Measurements from ENCODE around the gene AP1M2.
"Not testable (repeated sequence)": the region's sequence is repeated elsewhere in the genome, so short reads cannot be mapped to it uniquely, and the experiment has no call there.

The AP1M2 gene

GRCh38 chr19:10560154-10560553 is 27.0 kb downstream of the AP1M2 start:
- DNase-seq: no peak

DNA sequence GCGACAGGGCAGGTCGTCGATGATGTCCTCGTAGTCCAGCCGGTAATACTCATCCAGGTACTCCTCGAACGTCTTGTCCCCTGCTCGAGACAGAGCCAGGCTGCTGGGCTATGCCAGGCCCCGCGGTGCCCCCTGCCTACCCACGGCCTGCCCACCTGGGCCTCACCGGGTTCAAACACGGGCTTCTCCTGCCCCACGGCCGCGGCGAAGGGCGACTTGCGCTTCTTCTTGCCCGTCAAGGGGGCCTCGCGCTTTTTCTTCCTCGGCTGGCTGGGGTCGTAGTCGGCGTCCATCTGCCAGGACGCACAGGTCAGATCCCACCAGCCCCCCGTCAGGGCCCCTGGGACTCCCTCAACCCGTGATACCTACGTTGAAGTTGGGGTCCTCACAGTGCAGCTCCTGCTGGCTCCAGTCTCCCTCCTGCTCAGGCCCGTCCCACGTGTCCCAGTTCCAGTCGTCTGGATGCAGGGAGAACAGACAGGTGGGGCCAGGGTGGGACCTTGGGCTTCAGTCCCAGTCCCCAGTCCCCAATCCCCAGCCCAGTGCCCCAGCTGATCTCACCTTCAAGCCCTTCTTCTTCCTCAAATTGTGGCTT is 29.4 kb downstream of the AP1M2 start:
- DNase-seq: no peak

GRCh38 chr19:10555610-10555973 is 31.5 kb downstream of the AP1M2 start:
- DNase-seq: no peak

DNA sequence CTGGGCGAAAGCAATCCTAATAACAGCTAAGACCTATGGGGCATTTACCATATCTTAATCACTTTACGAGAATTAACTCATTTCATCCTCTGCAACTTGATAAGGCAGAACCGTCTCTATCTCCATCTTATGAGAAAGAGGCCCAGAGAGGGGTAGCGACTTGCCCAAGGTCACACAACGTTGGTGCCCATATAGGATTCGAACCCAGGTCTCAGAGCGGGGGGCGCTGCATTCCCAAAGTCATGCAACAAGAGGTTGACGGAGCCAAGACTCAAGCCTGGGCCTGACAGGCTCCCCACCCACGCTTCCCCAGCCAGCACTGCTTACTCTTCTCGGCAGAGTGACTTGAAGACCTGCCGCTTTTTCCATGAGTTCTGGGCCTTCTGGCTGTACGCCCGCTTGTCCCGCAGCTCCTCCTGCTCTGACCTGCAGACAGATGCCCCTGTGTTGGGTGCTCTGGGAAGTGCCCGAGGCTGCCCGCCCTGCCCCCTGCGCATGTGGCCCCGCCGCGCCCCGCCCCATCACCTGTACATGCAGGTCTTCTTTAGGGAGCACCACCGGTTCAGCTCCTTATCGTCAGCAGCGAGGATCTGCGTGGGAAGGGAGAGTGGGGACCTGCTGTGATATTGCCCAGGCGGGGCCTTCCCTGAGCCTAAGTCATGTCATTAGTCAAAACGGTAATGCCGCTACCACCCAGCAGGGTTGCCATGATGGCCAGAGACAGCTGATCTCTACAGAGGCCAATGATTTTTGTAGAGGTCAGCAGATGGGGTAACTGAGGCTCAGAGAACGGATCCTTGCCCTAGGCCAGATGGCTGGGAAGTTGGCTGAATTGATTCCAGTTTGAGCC is 32.1 kb downstream of the AP1M2 start:
- no peak for DNase-seq

DNA sequence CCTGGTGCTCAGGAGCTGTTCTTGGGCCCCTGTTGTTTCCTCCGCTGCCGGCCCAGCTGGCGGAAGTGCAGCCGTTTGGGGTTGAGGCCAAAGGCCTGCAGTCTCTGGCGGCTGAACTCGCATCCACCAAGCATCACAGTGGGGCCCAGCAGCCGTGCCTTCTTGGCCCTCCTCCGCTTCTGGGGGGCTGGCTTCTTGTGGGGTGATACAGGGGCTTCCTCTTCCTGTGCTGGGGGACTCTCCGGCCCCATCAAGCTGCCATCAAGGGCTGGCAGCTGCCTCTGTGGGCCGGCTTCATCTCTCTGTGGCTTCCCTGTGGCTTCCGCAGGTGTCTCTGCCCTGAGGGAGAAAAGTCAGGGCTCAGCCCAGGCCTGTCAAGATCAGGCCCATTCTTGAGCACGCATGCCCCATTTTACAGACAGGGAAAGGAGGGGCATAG is 33.1 kb downstream of the AP1M2 start:
- peak; percentile 82 for DNase-seq

- DNase-seq: no peak
These were observed 33.9 kb downstream of the AP1M2 start for GRCh38 chr19:10553087-10553667.

- DNase-seq: peak; percentile 41
These were observed 34.5 kb downstream of the AP1M2 start for GRCh38 chr19:10552510-10553053.

GRCh38 chr19:10551698-10552301 is 35.3 kb downstream of the AP1M2 start:
- DNase-seq: peak; percentile 62

DNA sequence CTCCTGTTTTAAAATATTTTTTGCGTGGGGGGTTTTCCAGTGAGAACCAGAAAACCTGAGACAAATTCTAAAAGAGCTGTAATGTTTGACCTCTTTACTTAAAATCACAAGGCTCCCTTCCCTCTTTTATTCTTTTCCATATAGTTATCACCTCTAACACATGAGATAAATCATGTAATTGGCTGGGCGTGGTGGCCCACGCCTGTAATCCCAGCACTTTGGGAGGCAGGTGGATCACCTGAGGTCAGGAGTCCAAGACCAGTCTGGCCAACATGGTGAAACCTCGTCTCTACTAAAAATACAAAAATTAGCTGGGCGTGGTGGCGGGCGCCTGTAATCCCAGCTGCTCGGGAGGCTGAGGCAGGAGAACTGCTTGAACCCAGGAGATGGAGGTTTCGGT is 36.1 kb downstream of the AP1M2 start:
- not testable (repeated sequence) for DNase-seq

DNA sequence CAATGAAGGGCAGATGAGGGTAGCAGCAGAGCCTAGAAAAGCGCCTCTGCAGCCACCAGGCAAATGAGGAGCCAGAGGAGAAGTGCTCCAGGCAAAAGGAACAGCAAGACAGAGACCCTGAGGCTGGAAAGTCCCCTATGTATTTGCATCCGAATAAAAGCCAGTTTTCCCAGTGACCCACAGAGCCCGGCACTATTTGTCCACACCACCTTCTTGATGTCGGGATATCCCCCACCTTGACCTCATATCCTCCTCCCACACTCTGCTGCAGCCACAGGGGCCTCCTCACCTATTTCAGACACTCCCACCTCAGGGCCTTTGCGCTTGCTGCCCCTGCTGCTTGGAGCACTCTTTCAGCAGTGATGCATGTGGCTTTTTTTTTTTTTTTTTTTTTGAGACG is 36.8 kb downstream of the AP1M2 start:
- DNase-seq: no peak

- DNase-seq: no peak
These were observed 37.4 kb downstream of the AP1M2 start for GRCh38 chr19:10549733-10550132.

GRCh38 chr19:10548746-10549276 is 38.3 kb downstream of the AP1M2 start:
- DNase-seq: no peak

- DNase-seq: no peak
These were observed 40.3 kb downstream of the AP1M2 start for GRCh38 chr19:10546817-10547216.

- DNase-seq: peak; percentile 28
These were observed 42.3 kb downstream of the AP1M2 start for GRCh38 chr19:10544753-10545251.

- peak; percentile 35 for DNase-seq
These were observed 42.8 kb downstream of the AP1M2 start for GRCh38 chr19:10544242-10544752.

GRCh38 chr19:10543420-10544241 is 43.5 kb downstream of the AP1M2 start, which contains the start of gene ATG4D:
Gene ATG4D (plus strand): TSS chr19:10543904. CDS start chr19:10544091, 187 bp downstream.
- peak; percentile 87 for DNase-seq

DNA sequence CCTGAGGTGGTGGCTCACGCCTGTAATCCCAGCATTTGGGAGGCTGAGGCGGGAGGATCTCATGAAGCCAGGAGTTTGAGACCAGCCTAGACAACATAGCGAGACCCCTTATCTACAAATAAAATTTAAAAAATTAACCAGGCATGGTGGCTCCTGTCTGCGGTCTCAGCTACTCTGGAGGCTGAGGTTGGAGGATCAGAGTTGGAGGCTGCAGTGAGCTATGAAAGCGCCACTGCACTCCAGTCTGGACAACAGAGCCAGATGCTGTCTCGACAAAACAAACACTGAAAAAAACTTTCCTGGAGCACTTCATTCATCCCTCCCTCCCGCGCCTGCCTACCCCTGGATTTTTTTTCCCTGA is 44.1 kb downstream of the AP1M2 start:
- no peak for DNase-seq

- not testable (repeated sequence) for DNase-seq
These were observed 48.1 kb downstream of the AP1M2 start for GRCh38 chr19:10539016-10539415.

- no peak for DNase-seq
These were observed 48.7 kb downstream of the AP1M2 start for GRCh38 chr19:10538204-10538983.

GRCh38 chr19:10537668-10538067 is 49.4 kb downstream of the AP1M2 start:
- no peak for DNase-seq

GRCh38 chr19:10535613-10536012 is 51.5 kb downstream of the AP1M2 start:
- DNase-seq: no peak
